ENCODE results near the gene DNAH12.

- TF ChIP-seq EZH2 (IDR thresholded peaks at IDR 0.05; ENCODE audit: low read length, missing control alignments) (no peak), CTCF (conservative IDR thresholded peaks at IDR 0.05 in 1 of 2, IDR thresholded peaks at IDR 0.05 in 1 of 2; ENCODE audit: low read depth in 1 of 2, low read length in 2 of 2) (no peak)
These were observed 32.0 kb downstream of the DNAH12 start for GRCh38 chr3:57512166-57512565.

All from fibroblast of lung (primary cell).